RWPE1 (cell line): ENCODE measurements around the gene GPR158.

Experiments used
- CTCF ChIA-PET: fragments of 350-600 bp; sonication (Branson Sonifier 250); formaldehyde crosslinking; extraction: SDS; loops from one replicate; lab custom pipeline; 2021; lab: Yijun Ruan, JAX
- POLR2A ChIA-PET: fragments of 400-600 bp; formaldehyde crosslinking; extraction: SDS; loops from one replicate; lab custom pipeline; 2020; ENCODE audit warnings: antibody characterized with exemption; ENCODE audit not compliant: low non-redundant PET; lab: Yijun Ruan, JAX
- DNase-seq: peaks from one replicate; pipeline ENCODE4 v3.0.0; 2012; ENCODE audit warnings: low spot score
- H3K27ac ChIP-seq: fragments of 450-650 bp; 2 replicates; pipeline ENCODE4 v1.5.1; 2017
- TF ChIP-seq, protein P1 (sequence below): fragments of 450-650 bp; conservative IDR thresholded peaks from 2 replicates; pipeline ENCODE4 v1.5.1; 2017; ENCODE audit warnings: low read depth, mild to moderate bottlenecking

Gene GPR158

DNA sequence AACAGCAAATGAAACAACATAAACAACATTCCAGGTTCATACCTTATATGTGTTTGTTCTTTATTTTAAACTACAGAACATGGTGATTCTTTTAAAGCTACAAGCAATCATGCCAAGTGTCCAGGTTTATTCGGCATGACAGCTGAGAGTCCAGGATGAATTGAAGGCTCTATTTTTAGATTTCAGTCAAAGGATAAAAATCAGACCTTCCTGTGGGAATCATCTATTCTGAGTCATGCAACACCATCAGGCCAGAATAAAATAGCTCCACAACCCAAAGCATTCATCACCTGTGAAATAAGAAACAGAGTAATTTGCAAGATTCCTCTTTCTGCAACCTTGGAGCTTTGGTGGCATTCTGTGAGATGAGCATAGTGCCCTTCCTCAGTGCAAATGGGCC, 466.8 kb downstream of the GPR158 start:
- CTCF ChIA-PET: no interaction called here
- no peak overlapping the region for H3K27ac ChIP-seq
- POLR2A ChIA-PET: no interaction called here
- TF ChIP-seq, protein P1, sequence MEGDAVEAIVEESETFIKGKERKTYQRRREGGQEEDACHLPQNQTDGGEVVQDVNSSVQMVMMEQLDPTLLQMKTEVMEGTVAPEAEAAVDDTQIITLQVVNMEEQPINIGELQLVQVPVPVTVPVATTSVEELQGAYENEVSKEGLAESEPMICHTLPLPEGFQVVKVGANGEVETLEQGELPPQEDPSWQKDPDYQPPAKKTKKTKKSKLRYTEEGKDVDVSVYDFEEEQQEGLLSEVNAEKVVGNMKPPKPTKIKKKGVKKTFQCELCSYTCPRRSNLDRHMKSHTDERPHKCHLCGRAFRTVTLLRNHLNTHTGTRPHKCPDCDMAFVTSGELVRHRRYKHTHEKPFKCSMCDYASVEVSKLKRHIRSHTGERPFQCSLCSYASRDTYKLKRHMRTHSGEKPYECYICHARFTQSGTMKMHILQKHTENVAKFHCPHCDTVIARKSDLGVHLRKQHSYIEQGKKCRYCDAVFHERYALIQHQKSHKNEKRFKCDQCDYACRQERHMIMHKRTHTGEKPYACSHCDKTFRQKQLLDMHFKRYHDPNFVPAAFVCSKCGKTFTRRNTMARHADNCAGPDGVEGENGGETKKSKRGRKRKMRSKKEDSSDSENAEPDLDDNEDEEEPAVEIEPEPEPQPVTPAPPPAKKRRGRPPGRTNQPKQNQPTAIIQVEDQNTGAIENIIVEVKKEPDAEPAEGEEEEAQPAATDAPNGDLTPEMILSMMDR: no peak
- DNase-seq: no peak

DNA sequence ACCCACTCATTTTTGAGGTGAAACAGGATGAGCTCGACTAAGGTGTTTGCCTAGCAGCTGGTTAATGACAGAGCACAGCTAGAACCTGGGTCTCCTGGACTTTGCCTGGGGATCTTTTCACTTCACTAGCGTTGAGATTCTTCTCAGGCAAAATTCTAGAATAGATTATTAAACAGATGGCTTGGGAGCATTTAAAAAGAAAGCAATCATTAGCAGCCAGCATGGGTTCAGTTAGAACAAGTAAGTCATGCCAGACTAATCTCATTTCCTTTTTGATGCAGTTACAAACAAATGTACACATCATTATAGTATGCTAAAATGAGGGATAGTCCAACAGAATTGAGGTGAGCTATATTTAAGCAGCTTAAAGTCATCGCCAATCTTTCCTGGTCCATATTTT, 467.9 kb downstream of the GPR158 start:
- no peak for DNase-seq
- H3K27ac ChIP-seq: no peak overlapping the region
- ChIA-PET POLR2A (no interaction called here), CTCF (interaction anchor here (0.7 kb wide), 1 partner anchor 416 kb away, joined by 3 read pairs; no protein-coding TSS in a partner anchor)
- TF ChIP-seq, protein P1: no peak

DNA sequence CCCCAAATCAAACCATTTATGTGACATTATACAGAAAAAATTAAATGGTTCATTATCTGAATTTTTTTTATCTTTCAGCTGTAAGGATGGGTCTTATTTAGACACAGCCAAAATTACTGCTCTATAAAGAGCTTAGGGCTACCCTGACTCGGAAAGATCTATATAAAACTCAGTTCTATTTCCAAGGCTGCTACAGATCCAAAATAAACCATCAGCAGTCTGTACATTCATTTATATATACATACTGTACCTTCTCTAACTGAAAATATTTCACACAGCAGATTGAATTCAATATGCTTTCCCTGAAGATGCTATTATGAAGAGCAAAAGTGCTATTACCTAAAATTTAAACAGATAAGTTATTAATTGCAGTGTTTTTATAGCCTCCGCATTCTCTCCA, 471.6 kb downstream of the GPR158 start:
- ChIA-PET POLR2A (no interaction called here), CTCF (interaction anchor here (0.6 kb wide), 1 partner anchor 229 kb away, joined by 3 read pairs; no protein-coding TSS in a partner anchor)
- no peak overlapping the region for H3K27ac ChIP-seq
- no peak for DNase-seq
- TF ChIP-seq, protein P1: no peak

DNA sequence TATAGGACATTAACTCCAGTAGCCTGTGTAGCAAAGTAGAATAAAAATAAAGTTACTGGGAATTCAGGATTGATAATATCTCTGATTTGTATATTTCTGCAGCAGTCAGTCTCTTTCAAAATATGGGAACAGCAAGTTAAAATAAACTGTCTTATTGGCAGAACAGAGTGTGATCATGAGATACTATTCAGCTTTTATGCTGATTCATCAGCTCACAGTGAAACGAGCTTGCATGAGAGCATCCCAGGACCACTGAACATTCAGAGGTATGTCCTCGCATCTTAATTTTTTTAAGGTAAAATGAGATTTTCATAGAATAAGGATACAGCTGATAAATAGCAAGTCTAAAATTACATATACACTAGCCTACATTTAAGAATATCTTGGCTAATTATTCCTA, 476.7 kb downstream of the GPR158 start:
- TF ChIP-seq, protein P1: no peak
- no peak for DNase-seq
- ChIA-PET POLR2A (no interaction called here), CTCF (no interaction called here)
- no peak overlapping the region for H3K27ac ChIP-seq
